HPDE6-E6E7 (cell line): ENCODE measurements around the gene ASF1B.

Experiments
- DNase-seq: peaks from one replicate; pipeline ENCODE4 v3.0.0; 2011; ENCODE audit warnings: missing footprints; ENCODE audit errors: extremely low spot score

The ASF1B gene

GRCh38 chr19:14138576-14139265 lies 2.3 kb upstream of the ASF1B start:
- DNase-seq: no peak

GRCh38 chr19:14135985-14136508 lies 342 bp downstream of the ASF1B start:
- DNase-seq: no peak

- no peak for DNase-seq
Observed at GRCh38 chr19:14135355-14135754, 1.0 kb downstream of the ASF1B start.

- no peak for DNase-seq
Observed at GRCh38 chr19:14127929-14128509, 8.4 kb downstream of the ASF1B start.

GRCh38 chr19:14127176-14127575 lies 9.2 kb downstream of the ASF1B start:
- DNase-seq: no peak

- no peak for DNase-seq
Observed at GRCh38 chr19:14122924-14123323, 13.5 kb downstream of the ASF1B start.

GRCh38 chr19:14120497-14120780 lies 15.9 kb downstream of the ASF1B start:
- no peak for DNase-seq

- DNase-seq: no peak
Observed at GRCh38 chr19:14119644-14120496, 16.5 kb downstream of the ASF1B start.

- DNase-seq: no peak
Observed at GRCh38 chr19:14119146-14119545, 17.2 kb downstream of the ASF1B start.

- DNase-seq: no peak
Observed at GRCh38 chr19:14118165-14119051, 18.0 kb downstream of the ASF1B start.

- DNase-seq: peak; percentile 99
Observed at GRCh38 chr19:14117668-14118164, 18.7 kb downstream of the ASF1B start, which contains the start of gene PRKACA. TSS of gene PRKACA (minus strand) at chr19:14117762. CDS start at chr19:14117547, 215 bp downstream.

GRCh38 chr19:14116918-14117578 lies 19.3 kb downstream of the ASF1B start:
- no peak for DNase-seq

GRCh38 chr19:14116525-14116917 lies 19.9 kb downstream of the ASF1B start:
- no peak for DNase-seq

GRCh38 chr19:14115756-14116155 lies 20.6 kb downstream of the ASF1B start:
- no peak for DNase-seq

GRCh38 chr19:14114854-14115253 lies 21.5 kb downstream of the ASF1B start:
- no peak for DNase-seq

- no peak for DNase-seq
Observed at GRCh38 chr19:14114439-14114838, 21.9 kb downstream of the ASF1B start.

- no peak for DNase-seq
Observed at GRCh38 chr19:14113762-14114414, 22.5 kb downstream of the ASF1B start.

GRCh38 chr19:14112809-14113385 lies 23.5 kb downstream of the ASF1B start:
- DNase-seq: no peak

- DNase-seq: no peak
Observed at GRCh38 chr19:14112051-14112808, 24.2 kb downstream of the ASF1B start.
